Fibroblast of villous mesenchyme (primary cell): ENCODE results near the gene TRIM6. TPM values are rescaled to one million over a fixed set of nuclear protein-coding genes. Genes with fewer than 3 reads are reported as not detected.
A peak's percentile ranks its signal among the peaks of the same experiment; 100 is the strongest.
"Not testable (repeated sequence)": the region's sequence is repeated elsewhere in the genome, so short reads cannot be mapped to it uniquely, and the experiment has no call there.

Experiments used
- DNase-seq: peaks from one replicate; pipeline ENCODE4 v3.0.0-alpha.2; 2010; ENCODE audit warnings: low read depth
- H3K4me3 ChIP-seq: 2 replicates; pipeline ENCODE4 v1.5.1; 2011; ENCODE audit warnings: low read depth, mild to moderate bottlenecking, low read length
- CTCF ChIP-seq: IDR thresholded peaks from 2 replicates; pipeline ENCODE4 v1.5.1; 2012; ENCODE audit warnings: low read depth, mild to moderate bottlenecking, low read length; ENCODE audit not compliant: insufficient read depth
- total RNA-seq: library from RNA; depleted of rRNA; stranded (reverse); fragments of >200 nt; gene quantifications from 2 replicates; pipeline ENCODE4 v1.2.3, GENCODE V29; 2012

Gene TRIM6
- total RNA-seq, 1 donor = 6.5 TPM

- no peak for DNase-seq
- no peak for TF ChIP-seq CTCF
- no peak overlapping the region for H3K4me3 ChIP-seq
Observed at GRCh38 chr11:5591613-5592012, 4.8 kb upstream of the TRIM6 start.

- DNase-seq = no peak
- no peak for TF ChIP-seq CTCF
- no peak overlapping the region for H3K4me3 ChIP-seq
Observed at GRCh38 chr11:5592615-5593014, 3.8 kb upstream of the TRIM6 start.

- peak; percentile 22 for DNase-seq
- no peak overlapping the region for H3K4me3 ChIP-seq
- no peak for TF ChIP-seq CTCF
Observed at GRCh38 chr11:5593146-5593545, 3.3 kb upstream of the TRIM6 start.

- H3K4me3 ChIP-seq = peak overlapping the region; percentile 81
- no peak for TF ChIP-seq CTCF
- no peak for DNase-seq
Observed at GRCh38 chr11:5597953-5598352, 1.5 kb downstream of the TRIM6 start.

- TF ChIP-seq CTCF = peak; percentile 90
- DNase-seq = peak; percentile 93
Observed at GRCh38 chr11:5600374-5600851, 4.0 kb downstream of the TRIM6 start.

GRCh38 chr11:5602791-5603190, 6.4 kb downstream of the TRIM6 start:
- DNase-seq, H3K4me3 ChIP-seq: not testable (repeated sequence)

More at GRCh38 chr11:5600374-5600851, 4.0 kb downstream of the TRIM6 start:
- H3K4me3 ChIP-seq = no peak overlapping the region

GRCh38 chr11:5603326-5603725, 6.9 kb downstream of the TRIM6 start:
- no peak for DNase-seq
- H3K4me3 ChIP-seq = no peak overlapping the region
- no peak for TF ChIP-seq CTCF

- no peak for TF ChIP-seq CTCF
- no peak for DNase-seq
- no peak overlapping the region for H3K4me3 ChIP-seq
Observed at GRCh38 chr11:5604896-5605295, 8.5 kb downstream of the TRIM6 start.
